Measurements from ENCODE around the gene RAB28. TPM values are rescaled to one million over a fixed set of nuclear protein-coding genes. Genes with fewer than 3 reads are reported as not detected.
A peak's percentile ranks its signal among the peaks of the same experiment; 100 is the strongest.

Gene RAB28
- polyA plus RNA-seq (2013, experiment 1 of 2; ENCODE audit: insufficient read length) = 16.1 TPM
- polyA plus RNA-seq (2013, experiment 2 of 2; ENCODE audit: insufficient read length) = 16.2 TPM

- DNase-seq = peak; percentile 95
These were observed at the start of gene RAB28 for GRCh38 chr4:13484122-13484748. TSS of gene RAB28 (minus strand) at chr4:13484340.

DNA sequence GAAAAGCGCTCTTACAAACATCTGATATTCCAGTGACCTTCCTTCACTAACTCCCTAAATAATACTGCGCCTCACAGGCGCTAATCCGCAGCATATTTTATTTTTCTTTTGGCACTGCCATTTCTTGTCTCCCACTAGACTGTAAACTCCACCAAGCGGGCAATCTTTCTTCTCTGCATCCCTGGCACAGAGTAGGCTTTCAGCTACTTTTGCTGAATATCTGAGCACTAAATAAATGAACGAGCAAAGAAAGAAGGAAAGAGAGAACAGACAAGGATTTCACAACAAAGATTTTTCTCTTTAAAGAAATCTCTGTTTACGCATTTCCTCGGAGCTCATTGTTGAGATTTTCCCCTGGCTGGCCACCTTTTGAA is 47.5 kb upstream of the RAB28 start:
- no peak for DNase-seq

GRCh38 chr4:13530823-13531624 is 46.9 kb upstream of the RAB28 start:
- DNase-seq = no peak

- no peak for DNase-seq
These were observed 45.2 kb upstream of the RAB28 start for GRCh38 chr4:13529128-13529919.

DNA sequence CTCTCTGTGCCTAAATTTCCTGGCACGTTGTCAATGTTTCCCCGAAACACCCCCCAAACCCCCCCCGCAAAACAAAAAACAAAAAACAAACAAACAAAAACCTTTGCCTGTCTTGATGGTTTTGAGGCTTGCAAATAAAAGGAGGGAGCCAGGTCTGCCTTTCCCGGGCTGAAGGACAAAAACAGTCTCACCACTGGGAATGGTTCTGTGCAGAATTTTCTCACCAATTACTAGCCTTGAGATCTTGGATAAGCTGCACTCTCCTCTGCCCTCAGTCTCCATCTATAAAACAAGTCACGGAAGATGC is 44.6 kb upstream of the RAB28 start:
- DNase-seq = no peak

- DNase-seq = no peak
These were observed 44.1 kb upstream of the RAB28 start for GRCh38 chr4:13527981-13528820.

GRCh38 chr4:13527192-13527980 is 43.2 kb upstream of the RAB28 start:
- DNase-seq = no peak

GRCh38 chr4:13526658-13527057 is 42.5 kb upstream of the RAB28 start:
- DNase-seq = no peak

DNA sequence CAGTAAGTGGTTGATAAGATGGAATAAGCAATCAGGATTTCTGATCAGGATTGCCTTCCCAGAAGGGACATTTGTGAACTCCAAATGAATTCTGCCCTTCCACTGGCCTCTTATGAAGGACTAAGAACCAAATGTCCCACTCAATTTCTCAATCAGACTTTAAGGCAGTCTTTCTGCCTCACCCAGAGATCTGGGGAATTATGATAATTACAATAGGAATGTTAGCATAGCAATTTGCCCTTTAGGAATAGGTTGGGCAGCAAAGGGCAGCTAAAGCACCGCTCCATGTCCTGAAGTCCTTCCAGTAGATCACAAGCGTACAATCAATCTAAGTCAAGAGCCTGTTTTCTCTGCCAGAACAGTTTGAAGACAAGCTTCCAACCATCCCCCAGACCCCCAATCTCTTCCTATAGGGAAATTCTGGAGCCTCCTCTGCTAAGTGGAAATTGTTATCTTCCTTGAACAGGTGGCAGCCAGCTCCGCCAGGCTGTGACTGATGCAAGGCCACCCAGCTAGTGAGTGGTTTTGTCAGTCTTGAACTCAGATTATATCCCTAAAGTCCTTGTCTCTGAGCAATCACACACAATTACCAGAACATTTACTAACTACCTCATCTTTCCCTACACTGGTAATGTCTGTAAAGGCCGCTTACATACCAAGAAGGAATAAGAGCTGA is 41.6 kb upstream of the RAB28 start:
- DNase-seq = no peak

- no peak for DNase-seq
These were observed 40.5 kb upstream of the RAB28 start for GRCh38 chr4:13524504-13525243.

DNA sequence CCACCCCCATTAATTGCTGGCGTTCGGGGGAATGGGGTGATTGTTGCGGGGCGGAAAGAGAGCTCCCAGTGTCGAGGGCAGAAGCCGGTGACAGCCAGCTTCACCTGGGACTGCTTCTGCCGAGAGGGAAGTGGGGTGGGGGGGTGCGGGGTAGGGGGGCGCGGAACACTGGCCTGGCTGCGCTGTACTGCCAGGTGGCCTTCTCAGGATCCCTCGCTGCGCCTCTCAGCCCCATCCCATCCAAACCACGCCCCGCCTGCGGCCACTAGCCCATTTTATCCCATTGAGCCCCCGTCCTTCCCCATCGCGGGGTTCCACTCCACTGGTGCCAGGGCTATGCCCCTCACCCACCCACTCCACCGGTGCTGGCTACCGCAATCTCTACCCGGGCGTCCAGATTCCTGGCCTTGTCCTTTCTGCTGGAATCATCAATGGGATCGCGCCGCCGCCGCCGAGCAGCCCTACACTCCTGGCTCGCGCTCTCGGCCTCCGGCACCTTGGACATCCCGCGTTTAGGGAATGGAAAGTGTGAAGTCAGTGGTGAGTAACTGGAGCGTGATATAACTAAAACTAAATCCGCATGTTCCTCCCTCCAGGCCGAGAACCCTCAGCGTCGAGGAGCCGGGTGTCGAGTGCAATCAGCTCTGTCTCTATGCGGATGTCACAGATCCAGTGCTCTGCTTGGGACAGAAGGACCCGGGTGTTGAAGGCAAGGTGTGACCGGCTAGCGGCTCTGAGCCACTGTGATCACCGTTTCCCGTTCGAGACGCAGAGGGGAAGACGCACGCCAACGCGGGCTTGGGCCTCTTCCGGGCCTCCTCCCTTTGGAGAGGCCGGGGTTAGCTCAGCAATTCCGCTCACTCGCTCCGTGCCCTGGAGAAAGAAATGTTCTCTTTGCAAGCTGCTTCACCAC is 39.7 kb upstream of the RAB28 start:
- no peak for DNase-seq

DNA sequence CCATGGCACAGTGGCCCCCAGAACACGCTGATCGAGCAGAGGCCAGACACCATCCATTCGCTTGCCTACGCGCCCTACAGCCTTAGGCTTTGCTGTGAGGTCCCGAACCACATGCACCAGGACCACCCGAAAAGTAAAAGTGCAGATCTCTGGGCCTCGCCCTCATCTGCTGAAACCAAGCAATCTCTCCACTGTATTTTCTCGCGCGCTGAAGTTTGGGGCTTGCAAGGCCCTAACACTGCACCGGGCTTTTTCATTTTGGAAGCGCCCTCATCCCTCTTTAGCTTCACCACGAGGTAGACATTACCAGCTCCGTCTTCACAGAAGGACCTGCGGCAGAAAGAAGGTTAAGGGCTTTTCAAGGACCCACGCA is 39.0 kb upstream of the RAB28 start:
- DNase-seq = no peak

DNA sequence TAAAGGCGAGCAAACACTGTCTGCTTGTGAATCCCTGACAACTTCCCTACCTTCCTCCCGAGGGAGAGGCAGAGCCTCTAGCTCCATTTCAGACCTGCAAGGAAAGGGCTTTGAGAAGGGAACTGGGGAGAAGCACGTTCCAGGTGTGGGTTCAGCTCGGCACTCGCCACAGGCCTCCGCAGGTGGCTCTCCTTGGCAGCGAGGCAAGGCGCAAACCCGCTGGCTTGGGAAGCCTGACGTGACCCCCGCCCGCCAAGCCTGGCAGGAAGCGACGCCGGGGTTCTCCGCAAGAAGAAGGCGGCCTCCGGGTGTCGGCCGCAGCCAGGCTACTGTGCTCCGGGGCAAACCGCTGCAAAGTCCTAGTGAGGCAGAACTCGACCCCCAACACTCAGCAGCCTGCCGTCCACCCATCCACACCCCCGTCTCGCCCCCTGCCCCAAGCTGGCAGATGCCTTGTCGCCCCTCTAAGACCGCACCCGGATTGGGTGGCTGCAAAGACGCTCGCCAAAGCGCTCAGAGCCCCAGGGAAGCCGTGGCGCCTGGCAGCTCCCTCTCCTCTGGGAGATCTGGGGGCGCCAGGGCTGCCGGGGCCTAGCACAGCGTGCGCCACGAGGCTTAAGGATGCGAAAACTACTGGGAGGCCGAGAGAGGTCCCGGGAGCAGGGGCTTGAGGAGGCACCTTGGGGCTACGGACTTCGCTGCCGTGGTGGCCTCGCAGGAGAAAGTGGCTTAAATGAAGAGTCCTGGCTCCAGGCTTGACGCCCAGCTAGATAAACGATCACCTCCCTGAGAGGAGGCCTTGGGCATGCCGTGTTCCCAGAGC is 38.4 kb upstream of the RAB28 start:
- no peak for DNase-seq

- no peak for DNase-seq
These were observed 36.9 kb upstream of the RAB28 start for GRCh38 chr4:13521047-13521446.

DNA sequence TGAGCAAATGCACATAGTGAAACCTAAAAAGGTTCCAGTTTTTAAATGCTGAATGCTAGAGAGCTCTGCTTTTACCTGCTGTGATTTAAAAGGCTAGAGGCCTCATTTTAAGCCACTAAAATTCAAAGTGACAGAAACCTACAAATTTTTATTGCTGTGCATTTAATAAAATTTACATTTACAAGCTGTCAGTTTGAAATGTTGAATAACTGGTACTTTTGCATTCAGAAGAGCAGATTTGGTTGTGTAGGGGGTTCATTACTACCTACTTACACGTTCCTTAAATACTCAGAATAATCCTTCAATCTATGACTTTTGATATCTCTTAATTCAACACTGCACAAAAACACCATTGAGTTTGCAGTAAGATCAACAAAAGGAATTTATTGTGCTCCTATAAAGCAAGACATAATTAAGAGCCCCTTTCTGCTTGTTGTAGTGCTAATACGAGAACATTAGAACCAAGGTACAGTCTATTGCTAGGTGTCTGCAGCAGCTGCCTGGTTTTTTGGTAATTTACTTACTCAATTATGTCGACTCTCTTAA is 32.2 kb upstream of the RAB28 start:
- no peak for DNase-seq

DNA sequence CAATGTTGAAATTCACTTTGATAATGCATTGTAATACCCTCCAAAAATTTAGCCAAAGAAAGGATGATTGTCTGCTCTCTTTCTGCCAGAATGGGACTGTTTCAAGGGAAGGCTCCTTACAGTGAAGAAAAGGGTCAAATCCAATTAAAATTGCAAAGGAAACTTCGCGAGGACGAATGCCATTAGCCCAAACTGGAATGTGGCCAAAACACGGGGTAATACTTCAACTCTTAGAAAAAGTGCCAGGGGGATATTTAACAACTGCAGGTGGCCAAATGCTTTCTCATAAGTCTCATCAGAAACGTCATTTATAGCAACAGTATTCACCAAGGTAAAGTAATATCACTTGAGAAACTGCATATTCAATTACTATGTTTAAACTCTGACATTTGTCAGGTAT is 31.1 kb upstream of the RAB28 start:
- DNase-seq = no peak

DNA sequence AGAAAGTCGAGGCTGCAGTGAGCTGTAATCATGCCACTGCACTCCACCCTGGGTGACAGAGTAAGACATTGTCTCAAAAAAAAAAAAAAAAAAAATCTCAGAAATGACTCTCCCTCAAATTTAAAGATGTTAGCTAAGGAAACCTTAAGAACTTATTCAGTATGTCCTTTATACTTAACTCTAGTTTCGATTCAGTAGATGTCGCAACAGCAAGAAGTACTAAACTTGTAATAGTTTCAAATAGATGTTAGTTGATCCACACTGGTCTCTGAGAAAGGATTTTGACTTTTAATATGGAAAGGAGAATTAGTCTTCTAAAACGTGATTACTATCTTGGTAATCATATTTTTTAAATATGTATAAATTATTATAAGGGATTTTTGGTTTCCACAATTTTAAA is 30.6 kb upstream of the RAB28 start:
- no peak for DNase-seq

DNA sequence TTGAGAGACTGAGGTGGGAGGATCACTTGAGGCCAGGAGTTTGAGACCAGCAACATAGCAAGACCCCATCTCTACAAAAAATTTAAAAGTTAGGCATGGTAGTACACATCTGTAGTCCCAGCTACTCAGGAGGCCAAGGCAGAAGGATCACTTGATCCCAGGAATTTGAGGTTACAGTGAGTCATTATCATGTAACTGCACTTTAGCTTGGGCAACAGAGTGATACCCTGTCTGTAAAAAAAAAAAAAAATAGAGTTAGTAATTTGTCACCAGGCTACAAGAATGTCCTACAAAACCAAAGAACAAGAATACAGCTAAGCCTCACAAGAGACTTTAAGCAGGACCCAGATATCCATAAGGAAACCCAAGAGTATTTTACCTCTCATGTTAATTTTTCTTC is 27.0 kb upstream of the RAB28 start:
- no peak for DNase-seq

Measured in fibroblast of skin of scalp (primary cell).